HepG2 (cell line): ENCODE measurements around the gene CLEC10A. TPM values are rescaled to one million over a fixed set of nuclear protein-coding genes. Genes with fewer than 3 reads are reported as not detected.
"Not testable (repeated sequence)": the region's sequence is repeated elsewhere in the genome, so short reads cannot be mapped to it uniquely, and the experiment has no call there.

Experiments
- AFF4 ChIP-seq: sonication (generic); formaldehyde crosslinking; IDR thresholded peaks from 2 replicates; pipeline ENCODE4 v1.4.0; 2020; ENCODE audit warnings: missing genetic modification reagents
- FOXO1 ChIP-seq: sonication (generic); formaldehyde crosslinking; IDR thresholded peaks from 2 replicates; pipeline ENCODE4 v1.4.0; 2020; ENCODE audit warnings: missing genetic modification reagents
- FOXP4 ChIP-seq: sonication (generic); formaldehyde crosslinking; IDR thresholded peaks from 2 replicates; pipeline ENCODE4 v1.4.0; 2020; ENCODE audit warnings: missing genetic modification reagents
- HDAC1 ChIP-seq: sonication (generic); formaldehyde crosslinking; IDR thresholded peaks from 2 replicates; pipeline ENCODE4 v1.5.1; 2020; ENCODE audit warnings: mild to moderate bottlenecking, missing genetic modification reagents
- ISL2 ChIP-seq: sonication (generic); formaldehyde crosslinking; IDR thresholded peaks from 2 replicates; pipeline ENCODE4 v1.5.0; 2020; ENCODE audit warnings: missing genetic modification reagents
- MTA1 ChIP-seq: sonication (generic); formaldehyde crosslinking; IDR thresholded peaks from 2 replicates; pipeline ENCODE4 v1.4.0; 2020; ENCODE audit warnings: missing genetic modification reagents, mild to moderate bottlenecking, borderline replicate concordance
- NR2F6 ChIP-seq, 2 experiments: IDR thresholded peaks; 2 replicates each; pipeline ENCODE4 v1.6.1; 2016; ENCODE audit warnings: antibody characterized with exemption in 1 of 2, mild to moderate bottlenecking in 1 of 2
- PHF21A ChIP-seq: sonication (generic); formaldehyde crosslinking; IDR thresholded peaks from 2 replicates; pipeline ENCODE4 v1.5.0; 2020; ENCODE audit warnings: mild to moderate bottlenecking, missing genetic modification reagents
- RXRB ChIP-seq: IDR thresholded peaks from 2 replicates; pipeline ENCODE4 v1.6.1; 2016; ENCODE audit warnings: borderline replicate concordance, missing genetic modification reagents, missing compliant biosample characterization
- SOX6 ChIP-seq, 2 experiments: fragments of 450-650 bp in 1 of 2; sonication (generic) in 1 of 2; formaldehyde crosslinking in 1 of 2; IDR thresholded peaks; 2 replicates each; pipeline versions ENCODE4 v1.4.0 to v1.6.1; 2017 to 2020; ENCODE audit warnings: antibody characterized with exemption in 1 of 2, mild to moderate bottlenecking in 1 of 2, missing genetic modification reagents in 1 of 2
- THRA ChIP-seq: sonication (generic); formaldehyde crosslinking; IDR thresholded peaks from 2 replicates; pipeline ENCODE4 v1.4.0; 2020; ENCODE audit warnings: missing genetic modification reagents, borderline replicate concordance
- ZMYM4 ChIP-seq: sonication (generic); formaldehyde crosslinking; IDR thresholded peaks from 2 replicates; pipeline ENCODE4 v1.8.1; 2023; ENCODE audit warnings: mild to moderate bottlenecking, missing genetic modification reagents
- ZNF292 ChIP-seq: sonication (generic); formaldehyde crosslinking; IDR thresholded peaks from 2 replicates; pipeline ENCODE4 v1.8.1; 2022; ENCODE audit warnings: mild to moderate bottlenecking, low read depth, missing genetic modification reagents, borderline replicate concordance
- ZNF383 ChIP-seq: sonication (generic); formaldehyde crosslinking; IDR thresholded peaks from 2 replicates; pipeline ENCODE4 v1.4.0; 2020; ENCODE audit warnings: missing genetic modification reagents, mild to moderate bottlenecking, borderline replicate concordance
- ZNF441 ChIP-seq: sonication (generic); formaldehyde crosslinking; IDR thresholded peaks from 2 replicates; pipeline ENCODE4 v1.7.0; 2021; ENCODE audit warnings: missing genetic modification reagents, borderline replicate concordance
- ZNF605 ChIP-seq: sonication (generic); formaldehyde crosslinking; IDR thresholded peaks from 2 replicates; pipeline ENCODE4 v1.8.0; 2022; ENCODE audit warnings: mild to moderate bottlenecking, missing genetic modification reagents
- ZNF788 ChIP-seq: sonication (generic); formaldehyde crosslinking; IDR thresholded peaks from 2 replicates; pipeline ENCODE4 v1.5.0; 2020; ENCODE audit warnings: mild to moderate bottlenecking, missing genetic modification reagents, borderline replicate concordance
- polyA plus RNA-seq, 8 experiments: library from polyadenylated mRNA; depleted of rRNA in 3 of 8; stranded (reverse) in 7 of 8; unstranded in 1 of 8; fragments of >200 nt; fragmentation: Illumina TruSeq in 4 of 8; extraction: Trizol in 4 of 8; gene quantifications; 2 replicates each; pipeline versions ENCODE4 v1.2.1 to v1.2.3, GENCODE V29; 2011 to 2016; ENCODE audit warnings: low read depth in 4 of 8, missing spikeins in 1 of 8, mixed read lengths in 1 of 8; ENCODE audit not compliant: insufficient read depth in 1 of 8
- total RNA-seq, 5 experiments: library from RNA; depleted of rRNA; stranded (reverse); fragments of >200 nt; fragmentation: Illumina TruSeq; extraction: Trizol; gene quantifications; 2 replicates each; pipeline ENCODE4 v1.2.3, GENCODE V29; 2016; ENCODE audit warnings: low read depth in 1 of 5

Gene CLEC10A
- total and polyA plus RNA-seq, 2 of the 13 experiments (the other 11 are each of a cell fraction or from before 2014, with no cell fraction given) = 0.33 TPM; not detected in 1

GRCh38 chr17:7088442-7088841 lies 8.4 kb upstream of the CLEC10A start (continued):
- TF ChIP-seq ZNF441 = peak; percentile 78
- peak; percentile 78; the same call in 1 of the 2 replicates for TF ChIP-seq PHF21A (CRISPR knock-in tag)
- TF ChIP-seq THRA (CRISPR knock-in tag) = peak; percentile 24; the same call in 1 of the 2 replicates
- TF ChIP-seq ZNF383 (CRISPR knock-in tag) = 0 out of 2 replicates have a peak, but pooled peaks have one; percentile 64
- TF ChIP-seq ISL2 (CRISPR knock-in tag) = peak; percentile 47; the same call in 1 of the 2 replicates
- TF ChIP-seq AFF4 = peak; percentile 58; the same call in 1 of the 2 replicates
- TF ChIP-seq ZNF605 (CRISPR knock-in tag) = 0 out of 2 replicates have a peak, but pooled peaks have one; percentile 19
- TF ChIP-seq MTA1 (CRISPR knock-in tag) = peak; percentile 30; the same call in 1 of the 2 replicates
- peak; percentile 64 for TF ChIP-seq ZMYM4 (CRISPR knock-in tag)
- peak; percentile 62; the same call in 1 of the 2 replicates for TF ChIP-seq ZNF292 (CRISPR knock-in tag)
- TF ChIP-seq FOXP4 (CRISPR knock-in tag) = peak; percentile 79; the same call in 1 of the 2 replicates
- peak; percentile 48; the same call in 1 of the 2 replicates for TF ChIP-seq RXRB (CRISPR knock-in tag)
- peak; percentile 69 for TF ChIP-seq HDAC1
- TF ChIP-seq FOXO1 = peak; percentile 34; the same call in 1 of the 2 replicates
- not testable (repeated sequence) for TF ChIP-seq SOX6 (IDR thresholded peaks at IDR 0.05)
- peak; percentile 61; the same call in 1 of the 2 replicates for TF ChIP-seq SOX6 (CRISPR knock-in tag; IDR thresholded peaks at IDR 0.05)
- 0 out of 2 replicates have a peak, but pooled peaks have one; percentile 16 for TF ChIP-seq NR2F6 (IDR thresholded peaks at IDR 0.05)
- peak; percentile 71; the same call in 1 of the 2 replicates for TF ChIP-seq NR2F6 (CRISPR knock-in tag; IDR thresholded peaks at IDR 0.05)
- 0 out of 2 replicates have a peak, but pooled peaks have one; percentile 50 for TF ChIP-seq ZNF788 (CRISPR knock-in tag)
